ENCODE data around the gene ERMAP.

DNA sequence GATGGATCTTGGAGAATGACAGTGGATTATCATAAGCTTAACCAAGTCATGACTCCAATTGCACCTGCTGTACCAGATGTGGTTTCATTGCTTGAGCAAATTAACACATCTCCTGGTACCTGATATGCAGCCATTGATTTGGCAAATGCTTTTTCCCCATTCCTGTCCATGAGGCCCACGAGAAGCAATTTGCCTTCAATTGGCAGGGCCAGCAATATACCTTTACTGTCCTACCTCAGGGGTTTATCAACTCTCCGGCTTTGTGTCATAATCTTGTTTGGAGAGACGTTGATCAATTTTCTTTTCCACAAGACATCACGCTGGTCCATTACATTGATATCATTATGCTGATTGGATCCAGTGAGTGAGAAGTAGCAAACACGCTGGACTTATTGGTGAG, 49.6 kb downstream of the ERMAP start:
- TF ChIP-seq SP1 (IDR thresholded peaks at IDR 0.05) (no peak), ARNT (IDR thresholded peaks at IDR 0.05) (no peak), HDGF (IDR thresholded peaks at IDR 0.05; ENCODE audit: borderline replicate concordance) (no peak), FOXM1 (IDR thresholded peaks at IDR 0.05; ENCODE audit: borderline replicate concordance) (no peak), BHLHE40 (IDR thresholded peaks at IDR 0.05; ENCODE audit: borderline replicate concordance) (no peak), FOXA1 (IDR thresholded peaks at IDR 0.05) (no peak), SUZ12 (IDR thresholded peaks at IDR 0.05) (no peak), FOXK2 (IDR thresholded peaks at IDR 0.05) (no peak), L3MBTL2 (conservative IDR thresholded peaks at IDR 0.05) (no peak), TARDBP (IDR thresholded peaks at IDR 0.05) (no peak), LEF1 (IDR thresholded peaks at IDR 0.05; ENCODE audit: borderline replicate concordance) (no peak)
- TF ChIP-seq, protein P1, sequence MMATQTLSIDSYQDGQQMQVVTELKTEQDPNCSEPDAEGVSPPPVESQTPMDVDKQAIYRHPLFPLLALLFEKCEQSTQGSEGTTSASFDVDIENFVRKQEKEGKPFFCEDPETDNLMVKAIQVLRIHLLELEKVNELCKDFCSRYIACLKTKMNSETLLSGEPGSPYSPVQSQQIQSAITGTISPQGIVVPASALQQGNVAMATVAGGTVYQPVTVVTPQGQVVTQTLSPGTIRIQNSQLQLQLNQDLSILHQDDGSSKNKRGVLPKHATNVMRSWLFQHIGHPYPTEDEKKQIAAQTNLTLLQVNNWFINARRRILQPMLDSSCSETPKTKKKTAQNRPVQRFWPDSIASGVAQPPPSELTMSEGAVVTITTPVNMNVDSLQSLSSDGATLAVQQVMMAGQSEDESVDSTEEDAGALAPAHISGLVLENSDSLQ (IDR thresholded peaks at IDR 0.05), result no peak
